Esophagus muscularis mucosa (tissue), 2 donors: ENCODE measurements around the gene CERS5.

Experiments used
- POLR2A ChIP-seq: fragments of 450-650 bp; IDR thresholded peaks from one replicate; pipeline ENCODE4 v1.6.1; 2017; ENCODE audit warnings: antibody characterized with exemption, moderate library complexity, mild to moderate bottlenecking, low read depth
- POLR2AphosphoS5 ChIP-seq, 2 donors: sonication (generic); formaldehyde crosslinking; IDR thresholded peaks; one replicate each; pipeline ENCODE4 v1.6.1; 2017; ENCODE audit warnings: antibody characterized with exemption in 2 of 2

- TF ChIP-seq POLR2A (no peak), POLR2AphosphoS5 (IDR thresholded peaks at IDR 0.05) (no peak)
Observed at GRCh38 chr12:50102646-50103309, 64.4 kb downstream of the CERS5 start.
